SK-N-SH (cell line): ENCODE measurements around the gene ERC1. TPM values are rescaled to one million over a fixed set of nuclear protein-coding genes. Genes with fewer than 3 reads are reported as not detected.
A peak's percentile ranks its signal among the peaks of the same experiment; 100 is the strongest.

ENCODE experiments used
- CTCF ChIA-PET: fragments of 300-600, 350-600 bp; formaldehyde crosslinking; extraction: SDS; loops from one replicate; lab custom pipeline; 2021; lab: Yijun Ruan, JAX
- POLR2A ChIA-PET: fragments of 350-600 bp; sonication (Branson Sonifier 250); formaldehyde crosslinking; extraction: SDS; loops from one replicate; lab custom pipeline; 2020; ENCODE audit warnings: antibody characterized with exemption, inconsistent platforms; lab: Yijun Ruan, JAX
- DNase-seq: peaks from one replicate; pipeline ENCODE4 v3.0.0; 2012
- H2AFZ ChIP-seq: fragments of 200-600 bp; sonication (generic); 2 replicates; pipeline ENCODE4 v1.8.1; 2016; ENCODE audit warnings: antibody characterized with exemption, mild to moderate bottlenecking, low read depth
- H3F3A ChIP-seq: fragments of 200-600 bp; sonication (generic); replicated peaks from 2 replicates; pipeline ENCODE3; 2016; ENCODE audit warnings: antibody characterized with exemption, mild to moderate bottlenecking; ENCODE audit not compliant: insufficient read depth
- H3K27ac ChIP-seq, 2 experiments: fragments of 200-500 bp in 1 of 2; fragments of 200-600 bp in 1 of 2; sonication (Bioruptor generic) in 1 of 2; sonication (generic), shearing (Covaris generic) in 1 of 2; 2 replicates each; pipeline versions ENCODE4 v1.5.1 to v1.6.1; 2014 to 2016; ENCODE audit warnings: low read depth in 2 of 2, inconsistent platforms in 1 of 2, low read length in 1 of 2, mild to moderate bottlenecking in 1 of 2, mixed read lengths in 1 of 2
- H3K27me3 ChIP-seq: fragments of 200-600 bp; sonication (generic), shearing (Covaris generic); 2 replicates; pipeline ENCODE4 v1.6.1; 2016; ENCODE audit warnings: mixed run types; ENCODE audit not compliant: insufficient read depth
- H3K36me3 ChIP-seq, 2 experiments: fragments of 200-500 bp in 1 of 2; fragments of 200-600 bp in 1 of 2; sonication (Bioruptor generic) in 1 of 2; sonication (generic) in 1 of 2; replicated peaks in 1 of 2; 2 replicates each; pipeline versions ENCODE3 to v1.5.1; 2014 to 2016; ENCODE audit warnings: low read length in 1 of 2, mild to moderate bottlenecking in 1 of 2; ENCODE audit not compliant: insufficient read depth in 2 of 2, control insufficient read depth in 1 of 2
- H3K4me1 ChIP-seq, 2 experiments: fragments of 200-500 bp in 1 of 2; fragments of 200-600 bp in 1 of 2; sonication (Bioruptor generic) in 1 of 2; sonication (generic), shearing (Covaris generic) in 1 of 2; 2 replicates each; pipeline versions ENCODE4 v1.5.1 to v1.6.1; 2014 to 2016; ENCODE audit warnings: low read depth in 1 of 2, low read length in 1 of 2, mixed run types in 1 of 2; ENCODE audit not compliant: insufficient read depth in 2 of 2, control insufficient read depth in 1 of 2
- H3K4me2 ChIP-seq: fragments of 200-600 bp; sonication (generic), shearing (Covaris generic); 2 replicates; pipeline ENCODE4 v1.6.1; 2017; ENCODE audit warnings: mixed run types
- H3K4me3 ChIP-seq, 2 experiments: fragments of 200-500 bp in 1 of 2; fragments of 200-600 bp in 1 of 2; sonication (Bioruptor generic) in 1 of 2; sonication (generic), shearing (Covaris generic) in 1 of 2; 2 replicates each; pipeline versions ENCODE4 v1.5.1 to v1.8.1; 2014 to 2016; ENCODE audit warnings: low read depth in 2 of 2, inconsistent platforms in 1 of 2, low read length in 1 of 2, mild to moderate bottlenecking in 1 of 2, mixed read lengths in 1 of 2, moderate library complexity in 1 of 2
- H3K79me2 ChIP-seq: fragments of 200-600 bp; sonication (generic); 2 replicates; pipeline ENCODE4 v1.8.1; 2017; ENCODE audit warnings: mild to moderate bottlenecking; ENCODE audit not compliant: insufficient read depth
- H3K9ac ChIP-seq: fragments of 200-600 bp; sonication (generic); 2 replicates; pipeline ENCODE4 v1.6.1; 2017; ENCODE audit warnings: mixed run types
- H3K9me2 ChIP-seq: fragments of 200-600 bp; sonication (generic); 2 replicates; pipeline ENCODE4 v1.6.1; 2017; ENCODE audit warnings: mixed run types
- H3K9me3 ChIP-seq: fragments of 200-600 bp; sonication (generic); 2 replicates; pipeline ENCODE4 v1.6.1; 2017; ENCODE audit warnings: mixed run types, mild to moderate bottlenecking, moderate library complexity
- H4K20me1 ChIP-seq: fragments of 200-600 bp; sonication (generic); 2 replicates; pipeline ENCODE4 v1.6.1; 2017; ENCODE audit warnings: mild to moderate bottlenecking, mixed run types; ENCODE audit not compliant: insufficient read depth
- CTCF ChIP-seq: fragments of 200-600 bp; sonication (generic); IDR thresholded peaks from 2 replicates; pipeline ENCODE4 v1.6.1; 2017; ENCODE audit warnings: antibody characterized with exemption, mild to moderate bottlenecking, moderate library complexity
- ELF1 ChIP-seq: IDR thresholded peaks from 2 replicates; pipeline ENCODE4 v1.4.0; 2012
- EP300 ChIP-seq, 2 experiments: IDR thresholded peaks; 2 replicates each; pipeline versions ENCODE4 v1.4.0 to v1.6.1; 2012; ENCODE audit warnings: borderline replicate concordance in 1 of 2, low read depth in 1 of 2, low read length in 1 of 2
- EZH2phosphoT487 ChIP-seq: fragments of 200-600 bp; sonication (generic); IDR thresholded peaks from 2 replicates; pipeline ENCODE4 v1.6.1; 2017; ENCODE audit warnings: low read depth, mixed run types, mild to moderate bottlenecking, antibody characterized with exemption, moderate library complexity, borderline replicate concordance
- GABPA ChIP-seq: IDR thresholded peaks from 2 replicates; pipeline ENCODE4 v1.4.0; 2012; ENCODE audit warnings: low read depth, mild to moderate bottlenecking
- GATA2 ChIP-seq: sonication (generic); formaldehyde crosslinking; IDR thresholded peaks from 2 replicates; pipeline ENCODE4 v1.5.0; 2020; ENCODE audit warnings: mild to moderate bottlenecking, missing genetic modification reagents
- MEF2A ChIP-seq: IDR thresholded peaks from 2 replicates; pipeline ENCODE4 v1.4.0; 2012; ENCODE audit warnings: low read depth, borderline replicate concordance
- PBX3 ChIP-seq: IDR thresholded peaks from 2 replicates; pipeline ENCODE4; 2012
- POLR2AphosphoS5 ChIP-seq: IDR thresholded peaks from 2 replicates; pipeline ENCODE4 v1.6.1; 2012; ENCODE audit warnings: low read depth, low read length
- RAD21 ChIP-seq: IDR thresholded peaks from 2 replicates; pipeline ENCODE4 v1.6.1; 2012; ENCODE audit warnings: mild to moderate bottlenecking, low read length
- SMC3 ChIP-seq: IDR thresholded peaks from 2 replicates; pipeline ENCODE4 v1.6.1; 2012; ENCODE audit warnings: low read depth, low read length, improper control_type of control experiment
- TAF1 ChIP-seq: IDR thresholded peaks from 2 replicates; pipeline ENCODE4 v1.6.1; 2012; ENCODE audit warnings: low read depth, mild to moderate bottlenecking, low read length, moderate library complexity, borderline replicate concordance
- TCF12 ChIP-seq: IDR thresholded peaks from 2 replicates; pipeline ENCODE4 v1.4.0; 2012
- TEAD4 ChIP-seq: IDR thresholded peaks from 2 replicates; pipeline ENCODE4 v1.4.0; 2012; ENCODE audit warnings: mild to moderate bottlenecking, borderline replicate concordance; ENCODE audit not compliant: insufficient read depth
- YY1 ChIP-seq: IDR thresholded peaks from 2 replicates; pipeline ENCODE4 v1.4.0; 2012; ENCODE audit warnings: low read depth, mild to moderate bottlenecking
- WGBS: methylation state at CpG from one replicate; pipeline ENCODE4 v1.1.6; 2017; ENCODE audit warnings: low lambda C conversion rate; 5-methylcytosine and 5-hydroxymethylcytosine counted together
- polyA plus RNA-seq, 3 experiments: library from polyadenylated mRNA; depleted of rRNA; stranded (reverse); fragments of >200 nt; gene quantifications; 2 replicates each; pipeline ENCODE4 v1.2.3, GENCODE V29; 2012
- TF ChIP-seq, protein P1 (sequence below): fragments of 150-350 bp; IDR thresholded peaks from 2 replicates; pipeline ENCODE4 v1.6.1; 2016; ENCODE audit warnings: mild to moderate bottlenecking, low read depth, low read length
- TF ChIP-seq, protein P2 (sequence below): IDR thresholded peaks from 2 replicates; pipeline ENCODE4 v1.4.0; 2012; ENCODE audit warnings: low read depth
- TF ChIP-seq, protein P3 (sequence below): fragments of 150-350 bp; IDR thresholded peaks from 2 replicates; pipeline ENCODE4 v1.6.1; 2017; ENCODE audit warnings: antibody characterized with exemption, low read length, low read depth, borderline replicate concordance

ERC1 gene
- polyA plus RNA-seq, 1 of the 3 experiments (the other 2 are of a cell fraction), result 7.5 TPM

GRCh38 chr12:989051-989450 lies 2.0 kb upstream of the ERC1 start:
- Histone ChIP-seq H3K79me2 (peaks cover 49% of the 10 kb centered on the region), H3K4me3 (peak overlapping the region in 1 of 2 experiments; percentile 66; a peak in 3 of 4 replicates), H3K4me1 (peaks cover 17 to 19% of the 10 kb centered on the region in 2 experiments; a peak in 3 of 4 replicates), H3K36me3 (peaks cover 0 to 11% of the 10 kb centered on the region in 2 experiments), H3K9me2 (no peaks in the 10 kb centered on the region), H4K20me1 (peaks cover 3% of the 10 kb centered on the region; the same call in 1 of the 2 replicates), H3F3A (peaks cover 12% of the 10 kb centered on the region), H3K27me3 (no peaks in the 10 kb centered on the region), H3K9ac (peak overlapping the region; percentile 98; the same call in 1 of the 2 replicates), H2AFZ (peak overlapping the region; percentile 93; the same call in 1 of the 2 replicates), H3K9me3 (no peaks in the 10 kb centered on the region), H3K4me2 (peak overlapping the region; percentile 96)
- WGBS, result 90% methylated on average over 2 of the region's 2 CpGs
- CTCF ChIA-PET, result interaction anchor here (0.5 to 1.9 kb wide), 3 partner anchors 9 to 104 kb away, joined by 4 to 5 read pairs (median 5); no protein-coding TSS in a partner anchor
- DNase-seq, result no peak
- POLR2A ChIA-PET, result interaction anchor here (1.0 kb wide), 1 partner anchor 104 kb away, joined by 3 read pairs; no protein-coding TSS in a partner anchor
- TF ChIP-seq MEF2A (no peak), GATA2 (peak; percentile 48; the same call in 1 of the 2 replicates)
- TF ChIP-seq, all 33 proteins: peak for 1
- H3K27ac ChIP-seq, result peak overlapping the region; percentile 96 to 98

- H3F3A ChIP-seq, result peaks cover 12% of the 10 kb centered on the region
- 3% methylated on average over 37 of the region's 40 CpGs for WGBS
- POLR2A ChIA-PET, result interaction anchor here (0.6 to 1.0 kb wide), 3 partner anchors 43 to 103 kb away, joined by 3 to 5 read pairs (median 3); no protein-coding TSS in a partner anchor
- TF ChIP-seq POLR2AphosphoS5, result peak; percentile 38
- TF ChIP-seq RAD21, result no peak
- no peak for TF ChIP-seq EZH2phosphoT487
- 0 out of 2 replicates have a peak, but pooled peaks have one; percentile 2 for TF ChIP-seq SMC3
- TF ChIP-seq, protein P1, sequence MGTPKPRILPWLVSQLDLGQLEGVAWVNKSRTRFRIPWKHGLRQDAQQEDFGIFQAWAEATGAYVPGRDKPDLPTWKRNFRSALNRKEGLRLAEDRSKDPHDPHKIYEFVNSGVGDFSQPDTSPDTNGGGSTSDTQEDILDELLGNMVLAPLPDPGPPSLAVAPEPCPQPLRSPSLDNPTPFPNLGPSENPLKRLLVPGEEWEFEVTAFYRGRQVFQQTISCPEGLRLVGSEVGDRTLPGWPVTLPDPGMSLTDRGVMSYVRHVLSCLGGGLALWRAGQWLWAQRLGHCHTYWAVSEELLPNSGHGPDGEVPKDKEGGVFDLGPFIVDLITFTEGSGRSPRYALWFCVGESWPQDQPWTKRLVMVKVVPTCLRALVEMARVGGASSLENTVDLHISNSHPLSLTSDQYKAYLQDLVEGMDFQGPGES, result no peak
- 0 out of 2 replicates have a peak, but pooled peaks have one; percentile 33 for TF ChIP-seq TAF1
- TF ChIP-seq ELF1, result no peak
- TF ChIP-seq, protein P2, sequence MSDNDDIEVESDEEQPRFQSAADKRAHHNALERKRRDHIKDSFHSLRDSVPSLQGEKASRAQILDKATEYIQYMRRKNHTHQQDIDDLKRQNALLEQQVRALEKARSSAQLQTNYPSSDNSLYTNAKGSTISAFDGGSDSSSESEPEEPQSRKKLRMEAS, result peak; percentile 87
- TF ChIP-seq PBX3, result peak; percentile 35; the same call in 1 of the 2 replicates
- no peak for TF ChIP-seq CTCF
- peak; percentile 41 for TF ChIP-seq TCF12
- TF ChIP-seq EP300 (IDR thresholded peaks at IDR 0.05; ENCODE audit: borderline replicate concordance in 1 of 2, low read depth in 1 of 2, low read length in 1 of 2), result no peak
- TF ChIP-seq TEAD4, result no peak
- TF ChIP-seq GABPA, result no peak
- TF ChIP-seq YY1, result no peak
- TF ChIP-seq, protein P3, sequence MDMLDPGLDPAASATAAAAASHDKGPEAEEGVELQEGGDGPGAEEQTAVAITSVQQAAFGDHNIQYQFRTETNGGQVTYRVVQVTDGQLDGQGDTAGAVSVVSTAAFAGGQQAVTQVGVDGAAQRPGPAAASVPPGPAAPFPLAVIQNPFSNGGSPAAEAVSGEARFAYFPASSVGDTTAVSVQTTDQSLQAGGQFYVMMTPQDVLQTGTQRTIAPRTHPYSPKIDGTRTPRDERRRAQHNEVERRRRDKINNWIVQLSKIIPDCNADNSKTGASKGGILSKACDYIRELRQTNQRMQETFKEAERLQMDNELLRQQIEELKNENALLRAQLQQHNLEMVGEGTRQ, result no peak
These were observed 1.0 kb upstream of the ERC1 start for GRCh38 chr12:989751-990660.

More at GRCh38 chr12:989751-990660, 1.0 kb upstream of the ERC1 start:
- Histone ChIP-seq H3K9me3 (no peaks in the 10 kb centered on the region), H2AFZ (peak overlapping the region; percentile 93), H3K9me2 (no peaks in the 10 kb centered on the region), H3K9ac (peak overlapping the region; percentile 98), H3K79me2 (peaks cover 58% of the 10 kb centered on the region), H3K36me3 (peaks cover 0 to 11% of the 10 kb centered on the region in 2 experiments), H3K27ac (peak overlapping the region; percentile 96 to 98), H3K4me3 (peak overlapping the region; percentile 66 to 85), H3K4me2 (peak overlapping the region; percentile 96), H3K27me3 (no peaks in the 10 kb centered on the region), H3K4me1 (peaks cover 17 to 19% of the 10 kb centered on the region in 2 experiments; a peak in 3 of 4 replicates), H4K20me1 (peaks cover 4% of the 10 kb centered on the region)
- DNase-seq, result peak; percentile 73
- CTCF ChIA-PET, result interaction anchor here (1.0 to 1.9 kb wide), 3 partner anchors 10 to 103 kb away, joined by 3 to 5 read pairs (median 5); partner anchors contain the start of gene RAD52
